GM12874 (cell line): ENCODE data around the gene B3GAT3.

Experiments
- TF ChIP-seq, protein P1 (sequence below): IDR thresholded peaks from 2 replicates; pipeline ENCODE4 v1.5.1; 2011; ENCODE audit warnings: low read depth, mild to moderate bottlenecking, control low read depth, low read length, moderate library complexity; ENCODE audit not compliant: insufficient read depth

The B3GAT3 gene

DNA sequence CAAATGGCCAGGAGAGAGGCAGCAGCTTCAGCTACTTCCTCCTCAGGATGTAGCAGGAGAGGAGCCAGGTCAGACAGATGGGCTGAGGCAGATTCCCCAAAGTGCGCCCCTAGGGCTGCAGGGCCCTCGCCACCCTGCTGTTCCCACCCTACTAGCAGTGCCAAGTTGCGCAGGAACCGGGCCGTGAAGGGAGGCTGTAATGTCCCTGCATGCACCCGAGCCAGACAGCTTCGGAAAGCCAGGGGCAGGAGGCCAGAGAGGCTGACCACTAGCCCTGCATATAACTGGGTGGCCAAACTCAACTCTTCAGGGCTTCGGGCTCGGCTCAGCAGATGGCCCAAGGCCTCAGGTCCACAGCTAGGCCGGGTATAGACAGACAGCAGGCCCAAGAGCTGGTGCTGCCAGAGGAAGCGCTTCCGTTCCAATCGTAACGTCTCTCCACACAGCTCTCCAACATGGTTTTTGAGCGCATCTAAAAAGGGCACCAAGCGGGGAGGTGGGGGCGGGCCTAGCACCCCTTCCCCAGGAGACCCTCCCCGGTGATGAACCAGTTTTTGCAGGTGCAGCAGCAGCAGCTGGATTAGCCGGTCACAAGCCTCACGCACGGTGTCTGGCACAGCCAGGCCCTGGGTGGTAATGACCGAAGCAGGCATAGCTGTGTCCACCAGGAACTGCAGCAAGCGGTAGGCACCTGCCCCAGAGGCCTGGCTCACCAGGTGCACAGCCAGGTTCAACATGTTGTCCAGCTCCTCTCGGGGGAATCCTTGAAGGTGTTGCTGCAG, 26.6 kb upstream of the B3GAT3 start:
- TF ChIP-seq, protein P1, sequence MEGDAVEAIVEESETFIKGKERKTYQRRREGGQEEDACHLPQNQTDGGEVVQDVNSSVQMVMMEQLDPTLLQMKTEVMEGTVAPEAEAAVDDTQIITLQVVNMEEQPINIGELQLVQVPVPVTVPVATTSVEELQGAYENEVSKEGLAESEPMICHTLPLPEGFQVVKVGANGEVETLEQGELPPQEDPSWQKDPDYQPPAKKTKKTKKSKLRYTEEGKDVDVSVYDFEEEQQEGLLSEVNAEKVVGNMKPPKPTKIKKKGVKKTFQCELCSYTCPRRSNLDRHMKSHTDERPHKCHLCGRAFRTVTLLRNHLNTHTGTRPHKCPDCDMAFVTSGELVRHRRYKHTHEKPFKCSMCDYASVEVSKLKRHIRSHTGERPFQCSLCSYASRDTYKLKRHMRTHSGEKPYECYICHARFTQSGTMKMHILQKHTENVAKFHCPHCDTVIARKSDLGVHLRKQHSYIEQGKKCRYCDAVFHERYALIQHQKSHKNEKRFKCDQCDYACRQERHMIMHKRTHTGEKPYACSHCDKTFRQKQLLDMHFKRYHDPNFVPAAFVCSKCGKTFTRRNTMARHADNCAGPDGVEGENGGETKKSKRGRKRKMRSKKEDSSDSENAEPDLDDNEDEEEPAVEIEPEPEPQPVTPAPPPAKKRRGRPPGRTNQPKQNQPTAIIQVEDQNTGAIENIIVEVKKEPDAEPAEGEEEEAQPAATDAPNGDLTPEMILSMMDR, result no peak

DNA sequence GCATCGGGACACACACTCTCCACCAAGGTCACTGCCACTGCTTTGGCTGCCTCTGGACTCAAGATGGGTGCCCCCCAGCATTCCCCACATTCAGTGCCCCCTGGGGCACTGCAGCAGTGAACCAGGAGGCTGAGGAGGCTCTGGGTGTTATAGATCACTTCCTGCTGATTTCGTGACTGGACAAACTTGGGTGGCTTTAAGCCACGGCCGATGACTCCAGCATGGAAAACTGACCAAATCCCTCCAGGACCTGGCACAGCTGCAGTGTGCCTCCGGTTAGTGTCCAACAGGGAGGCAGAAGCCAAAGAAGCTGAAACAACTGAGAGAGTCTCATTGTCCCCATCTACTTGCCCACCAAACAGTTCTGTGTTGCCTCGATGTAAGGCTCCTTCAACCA, 25.8 kb upstream of the B3GAT3 start:
- TF ChIP-seq, protein P1, result no peak

DNA sequence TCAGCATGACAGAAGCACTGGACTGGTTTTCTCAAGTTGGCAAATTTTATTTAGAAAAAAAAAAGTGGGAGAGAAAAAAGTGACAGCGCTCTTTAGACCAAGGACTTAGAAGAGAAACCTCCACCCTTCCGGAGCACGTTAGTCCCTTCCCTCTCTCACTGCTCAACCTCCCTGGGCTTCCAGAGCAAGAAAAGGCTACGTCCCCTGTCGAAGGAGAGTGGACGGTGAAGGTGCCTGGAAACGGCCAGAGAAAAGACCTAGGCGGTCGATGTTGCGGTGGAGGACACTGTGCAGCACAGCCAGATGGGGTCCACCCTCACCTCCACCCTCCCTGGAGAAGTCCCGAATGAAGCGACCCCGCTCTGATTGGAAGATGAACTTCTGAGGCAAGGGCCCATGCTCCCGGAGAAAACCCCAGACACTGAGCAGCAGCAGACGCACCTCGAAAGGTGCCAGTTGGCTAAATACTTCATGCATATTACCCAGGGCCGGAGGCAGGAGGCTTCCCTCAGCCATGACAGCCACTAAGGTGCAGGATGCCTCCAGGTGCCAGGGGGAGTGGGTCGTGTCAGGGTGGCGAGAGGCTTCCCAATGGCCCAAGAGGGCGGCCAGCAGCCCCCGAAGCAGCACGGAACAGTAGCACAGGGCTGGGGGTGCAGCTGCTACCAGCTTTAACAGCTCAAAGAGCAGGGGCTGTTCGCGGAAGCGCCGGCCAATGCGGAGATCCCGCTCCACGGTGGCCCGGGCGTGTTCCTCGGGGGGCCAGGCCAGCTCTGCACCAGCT, 25.2 kb upstream of the B3GAT3 start:
- TF ChIP-seq, protein P1, result no peak

DNA sequence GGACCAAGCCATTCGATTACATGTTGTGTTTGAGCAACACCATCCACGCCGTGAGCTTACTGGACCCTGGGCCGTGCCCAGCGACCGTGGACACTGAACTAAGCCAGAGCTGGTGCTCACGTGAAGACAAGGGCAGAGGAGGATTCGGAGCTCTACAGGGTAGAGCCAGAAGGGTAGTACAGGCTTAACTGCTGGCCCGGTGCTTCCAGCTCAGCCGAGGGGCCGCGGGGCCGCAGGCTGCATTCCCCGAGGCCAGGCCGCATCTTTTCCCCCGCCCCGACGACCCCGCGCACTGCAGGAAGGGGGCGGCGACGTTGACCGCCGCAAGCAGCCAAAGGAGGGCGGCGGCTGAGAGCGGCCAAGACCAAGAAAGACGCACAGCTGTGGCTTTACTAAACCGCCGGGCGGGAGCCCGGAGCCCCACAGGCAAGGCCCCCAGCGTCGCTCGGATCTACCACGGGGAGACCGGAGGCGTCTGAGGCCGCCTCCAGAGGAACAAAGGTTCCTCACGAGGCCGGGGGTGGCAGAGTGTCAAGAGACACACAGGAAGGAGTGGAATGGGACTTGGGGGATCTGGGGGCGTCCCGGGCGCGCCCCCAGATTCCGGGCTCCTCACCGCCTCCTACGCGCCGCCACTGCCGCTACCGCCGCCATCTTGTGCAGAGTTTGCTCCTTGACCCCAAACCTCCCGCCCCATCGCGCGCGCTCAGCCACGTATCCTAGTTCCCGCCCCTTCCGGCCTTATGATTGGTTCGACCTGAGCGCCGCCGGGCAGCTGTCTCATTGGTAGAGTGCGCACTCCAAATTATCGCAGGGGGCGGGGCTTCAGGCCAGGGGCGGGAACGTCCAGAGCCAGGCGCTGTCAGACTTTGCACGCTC, 24.4 kb upstream of the B3GAT3 start, which contains the start of gene GANAB:
Gene GANAB, minus strand, starts transcription at position 668 of the 879 bp plus-strand sequence. Its CDS starts 14 bp downstream, at position 654.
- TF ChIP-seq, protein P1, result no peak

DNA sequence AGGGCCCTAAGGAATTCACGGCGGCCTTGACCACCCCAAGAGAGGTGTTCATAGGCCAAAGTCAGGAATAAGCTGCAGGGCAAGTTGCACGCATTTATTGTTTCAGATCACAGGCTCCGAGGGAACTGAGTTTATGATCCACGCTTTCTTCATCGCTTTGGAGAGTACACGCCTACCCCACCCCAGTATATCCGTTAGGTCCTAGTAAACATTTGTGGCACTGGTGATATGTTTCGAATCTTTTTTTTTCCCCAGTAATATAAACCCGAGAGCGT, 23.8 kb upstream of the B3GAT3 start:
- TF ChIP-seq, protein P1, result no peak

DNA sequence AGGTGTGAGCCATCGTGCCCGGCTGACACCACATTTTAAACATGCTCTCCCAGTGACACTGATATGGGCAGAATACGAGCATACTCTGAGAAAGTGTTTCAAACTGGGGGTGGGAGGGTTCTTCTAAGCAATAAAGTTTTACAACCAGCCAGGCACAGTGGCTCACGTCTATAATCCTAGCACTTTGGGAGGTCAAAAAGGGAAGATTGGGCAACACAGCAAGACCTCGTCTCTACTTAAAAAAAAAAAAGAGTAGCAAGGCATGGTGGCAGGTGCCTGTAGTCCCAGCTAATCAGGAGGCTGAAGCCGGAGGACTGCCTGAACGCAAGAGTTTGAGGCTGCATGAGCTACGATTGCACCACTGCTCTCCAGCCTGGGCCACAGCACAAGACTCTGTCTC, 22.4 kb upstream of the B3GAT3 start:
- TF ChIP-seq, protein P1, result no peak

DNA sequence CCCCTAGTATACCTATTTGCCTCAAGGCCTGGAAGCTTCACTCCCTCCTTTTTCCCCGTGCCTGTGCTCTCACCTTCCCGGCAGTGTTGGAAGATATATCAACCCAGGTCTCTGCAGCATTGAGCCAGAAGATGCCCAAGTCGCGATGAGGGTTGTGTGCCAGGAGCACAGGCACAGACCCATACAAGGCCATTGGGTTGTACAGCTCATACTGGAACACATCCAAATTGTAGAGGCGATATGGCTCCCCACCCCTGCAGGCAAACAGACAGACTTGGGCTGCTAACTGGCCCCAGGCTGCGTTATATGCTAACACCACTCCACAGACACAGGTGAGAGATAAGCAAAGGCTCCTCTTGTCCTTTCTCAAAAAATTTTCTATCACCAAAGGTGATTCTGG, 10.7 kb upstream of the B3GAT3 start:
- TF ChIP-seq, protein P1, result no peak
